MM.1S (cell line): Measurements from ENCODE around the gene RFTN1.

Experiments used
- CTCF ChIP-seq: fragments of 300-600 bp; sonication (generic); IDR thresholded peaks from 2 replicates; pipeline ENCODE4 v1.5.1; 2016; ENCODE audit warnings: antibody characterized with exemption, low read length, mixed read lengths
- EZH2 ChIP-seq: fragments of 300-600 bp; sonication (generic); optimal IDR thresholded peaks from 2 replicates; pipeline ENCODE3; 2017; ENCODE audit warnings: low read depth, mild to moderate bottlenecking, antibody characterized with exemption, low read length, mixed read lengths

- TF ChIP-seq CTCF (no peak), EZH2 (no peak)
Observed at GRCh38 chr3:16455001-16455400, 58.5 kb downstream of the RFTN1 start.
